Measurements from ENCODE around the gene PITHD1.

DNA sequence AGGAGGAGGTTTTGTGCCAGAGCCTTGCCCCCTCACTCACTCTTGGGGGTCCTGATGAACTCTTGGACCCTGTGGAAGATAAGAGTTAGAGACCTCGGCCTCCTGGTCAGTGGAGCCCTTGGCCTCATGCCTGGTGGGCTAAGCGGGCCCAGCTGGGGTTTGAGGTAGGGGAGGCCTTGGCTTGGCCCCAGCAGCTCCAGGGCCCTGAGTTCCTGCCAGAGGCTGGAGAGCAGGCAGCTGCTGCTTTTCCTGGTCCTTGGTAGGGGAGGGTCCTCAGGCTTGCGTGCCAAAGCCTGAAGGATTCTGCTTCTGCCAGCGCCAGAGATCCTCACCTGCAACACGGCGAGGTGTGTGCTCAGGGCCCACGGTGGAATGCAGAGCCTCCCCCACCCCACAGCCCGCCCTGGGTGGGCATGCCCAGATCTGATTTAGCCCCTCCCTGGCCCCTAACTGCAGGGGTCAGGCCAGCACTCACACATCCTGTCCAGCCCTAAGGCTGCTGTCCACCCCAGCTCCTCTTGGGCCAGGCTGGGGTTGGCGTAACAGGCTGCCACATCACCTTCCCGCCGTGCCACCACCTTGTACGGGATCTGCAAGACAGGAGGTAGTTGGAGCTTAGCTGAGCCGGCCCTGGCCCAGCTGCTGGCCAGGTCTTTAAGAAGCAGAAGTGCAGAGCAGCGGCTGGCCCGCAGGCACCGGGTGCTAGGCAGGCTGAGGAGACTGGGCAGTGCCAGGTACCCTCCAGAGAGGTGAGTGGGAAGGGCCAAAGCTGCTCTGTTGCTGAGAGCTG is 17.7 kb downstream of the PITHD1 start:
- TF ChIP-seq CTCF (IDR thresholded peaks at IDR 0.05) (no peak), POLR2A (IDR thresholded peaks at IDR 0.05) (no peak)

Data from lower leg skin (tissue), 3 donors.